Thoracic aorta endothelial cell (primary cell): ENCODE measurements around the gene GPR52. TPM values are rescaled to one million over a fixed set of nuclear protein-coding genes. Genes with fewer than 3 reads are reported as not detected.

ENCODE experiments used
- total RNA-seq: library from RNA; depleted of rRNA; stranded (reverse); fragments of >200 nt; gene quantifications from 2 replicates; pipeline ENCODE4 v1.2.3, GENCODE V29; 2012

Gene GPR52
- 2.9 and 3.4 TPM in 2 replicates for total RNA-seq

GRCh38 chr1:174447866-174448530, at the start of gene GPR52:
Gene GPR52, plus strand, starts transcription at chr1:174447964. Its CDS starts 148 bp downstream, at chr1:174448112.

